ENCODE data around the gene LIMA1. TPM values are rescaled to one million over a fixed set of nuclear protein-coding genes. Genes with fewer than 3 reads are reported as not detected.

LIMA1 gene
- total and polyA plus RNA-seq, 9 of the 15 experiments (the other 6 are each of a cell fraction or from before 2014, with no cell fraction given) = 20.2 to 37.8 (median 27.3) TPM

DNA sequence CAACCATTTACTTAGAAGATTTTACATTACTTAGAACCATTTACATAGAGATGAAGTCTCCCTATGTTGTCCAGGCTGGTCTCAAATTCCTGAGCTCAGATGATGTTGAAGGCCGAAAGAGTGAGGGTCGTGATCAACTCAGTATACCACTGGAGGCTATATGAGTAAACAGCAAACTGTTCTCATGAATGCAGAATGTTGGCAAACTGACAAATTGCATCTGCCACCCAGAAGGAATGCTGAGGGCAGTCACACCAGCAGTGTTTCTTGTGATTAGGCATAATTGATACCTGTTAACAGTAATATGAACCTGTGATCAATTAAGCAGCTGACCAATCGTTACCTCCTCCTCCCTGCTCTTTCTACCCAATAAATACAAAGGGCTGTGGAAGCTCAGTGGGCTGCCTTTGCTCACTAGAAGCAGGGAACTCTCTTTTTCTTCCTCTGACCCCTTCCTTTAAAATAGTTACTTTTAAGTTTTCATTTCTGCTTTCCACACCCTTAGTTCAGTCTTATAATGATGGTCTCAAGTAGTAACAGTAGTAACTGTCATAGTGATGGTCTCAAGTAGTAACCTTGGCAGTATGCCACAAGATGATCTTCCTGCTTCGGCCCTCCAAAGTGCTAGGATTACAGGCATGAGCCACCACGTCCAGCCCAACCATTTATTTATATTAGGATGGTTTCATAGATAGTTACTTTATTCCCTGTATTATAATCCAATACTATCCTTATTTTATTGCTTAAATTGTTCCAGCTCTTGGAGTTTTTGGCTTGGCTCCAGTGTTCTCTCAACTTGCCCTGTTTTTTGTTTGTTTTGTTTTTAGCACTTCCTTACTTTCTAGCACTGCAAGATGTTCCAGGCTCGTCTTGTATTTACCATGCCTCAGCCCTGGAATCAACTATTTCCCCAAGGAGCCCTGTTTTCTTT, 25.8 kb downstream of the LIMA1 start:
- Histone ChIP-seq H3K27ac (ENCODE audit: extremely low read depth, low read depth, low read length) (0 out of 3 replicates have a peak overlapping the region, but pooled peaks have one; percentile 17), H3K79me2 (ENCODE audit: control insufficient read depth, insufficient read depth, low read length) (no peaks in the 10 kb centered on the region), H3K4me1 (replicated peaks in 1 of 2; ENCODE audit: control insufficient read depth in 2 of 2, insufficient read depth in 2 of 2, low read length in 2 of 2) (peaks cover 23 to 25% of the 10 kb centered on the region in 2 experiments; a peak in 4 of 5 replicates), H3K9me3 (replicated peaks; ENCODE audit: control insufficient read depth, insufficient read depth, low read depth, low read length) (no peaks in the 10 kb centered on the region), H3K36me3 (ENCODE audit: control insufficient read depth, insufficient read depth, low read length) (no peaks in the 10 kb centered on the region), H3K4me3 (no peak overlapping the region), H3K9ac (ENCODE audit: insufficient read depth in 1 of 2, low read depth in 2 of 2, low read length in 2 of 2) (no peak overlapping the region), H2AFZ (ENCODE audit: low read depth, low read length) (peak overlapping the region; percentile 43), H3K4me2 (ENCODE audit: insufficient read depth, low read length) (no peak overlapping the region), H3K9me1 (ENCODE audit: control insufficient read depth, insufficient read depth, low read length) (no peaks in the 10 kb centered on the region), H3K27me3 (ENCODE audit: control insufficient read depth in 2 of 2, insufficient read depth in 2 of 2, low read length in 2 of 2) (no peaks in the 10 kb centered on the region), H4K20me1 (replicated peaks; ENCODE audit: control insufficient read depth, insufficient read depth, low read length) (no peaks in the 10 kb centered on the region)
- no peak for ATAC-seq
- no peak for DNase-seq (ENCODE audit: extremely low read depth in 1 of 4, low spot score in 3 of 4)
- CTCF ChIA-PET (ENCODE audit: low intra/inter-chr PET ratio) = no interaction called here
- TF ChIP-seq, protein P1, sequence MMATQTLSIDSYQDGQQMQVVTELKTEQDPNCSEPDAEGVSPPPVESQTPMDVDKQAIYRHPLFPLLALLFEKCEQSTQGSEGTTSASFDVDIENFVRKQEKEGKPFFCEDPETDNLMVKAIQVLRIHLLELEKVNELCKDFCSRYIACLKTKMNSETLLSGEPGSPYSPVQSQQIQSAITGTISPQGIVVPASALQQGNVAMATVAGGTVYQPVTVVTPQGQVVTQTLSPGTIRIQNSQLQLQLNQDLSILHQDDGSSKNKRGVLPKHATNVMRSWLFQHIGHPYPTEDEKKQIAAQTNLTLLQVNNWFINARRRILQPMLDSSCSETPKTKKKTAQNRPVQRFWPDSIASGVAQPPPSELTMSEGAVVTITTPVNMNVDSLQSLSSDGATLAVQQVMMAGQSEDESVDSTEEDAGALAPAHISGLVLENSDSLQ (IDR thresholded peaks at IDR 0.05) = peak; percentile 19; the same call in 1 of the 2 replicates
- TF ChIP-seq NFIC (IDR thresholded peaks at IDR 0.05) (peak; percentile 87), MECOM (CRISPR knock-in tag; IDR thresholded peaks at IDR 0.05) (no peak), ZNF197 (CRISPR knock-in tag; IDR thresholded peaks at IDR 0.05; ENCODE audit: low read depth) (no peak)
- POLR2A ChIA-PET = interaction anchor here (1.3 to 1.4 kb wide), 2 partner anchors 14 to 49 kb away, joined by 4 to 5 read pairs; no protein-coding TSS in a partner anchor
- intact Hi-C loops (cut with micrococcal nuclease) = no loop called here
- in situ Hi-C loops (cut with MboI) = no loop called here
- BruUV-seq (replicated peaks) = no TSS peak
- 50% methylated on average over 6 of the region's 6 CpGs for whole genome bisulfite sequencing (ENCODE audit: insufficient coverage, low coverage, missing lambda C conversion rate)
- no peak for FAIRE-seq
